ENCODE measurements around the gene RANBP6. TPM values are rescaled to one million over a fixed set of nuclear protein-coding genes. Genes with fewer than 3 reads are reported as not detected.

Gene RANBP6
- total RNA-seq, 1 donor from 2014 or later = 10.1 TPM

DNA sequence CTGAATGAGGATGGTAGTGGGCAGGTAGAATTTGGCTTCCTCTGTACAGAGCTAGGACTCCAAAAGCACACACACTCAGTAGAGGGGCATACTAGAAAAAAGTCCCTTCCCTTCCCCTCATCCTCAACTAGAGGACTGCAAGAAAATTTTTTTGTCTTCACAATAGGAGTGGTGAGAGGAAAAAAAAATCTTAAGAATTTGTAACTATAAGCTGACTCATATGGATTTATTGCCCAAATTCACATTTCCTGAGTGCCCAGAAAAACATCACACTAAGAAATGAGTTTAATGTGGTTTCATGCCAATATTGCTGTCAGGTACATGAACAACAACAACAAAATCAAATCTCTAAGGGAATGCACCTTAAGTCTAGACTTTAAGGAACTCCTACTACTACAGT is 43.7 kb downstream of the RANBP6 start:
- DNase-seq (ENCODE audit: extremely low spot score in 2 of 2) = no peak
- no peaks in the 10 kb centered on the region for H3K27me3 ChIP-seq
- TF ChIP-seq POLR2A (IDR thresholded peaks at IDR 0.05) (no peak), POLR2AphosphoS5 (IDR thresholded peaks at IDR 0.05; ENCODE audit: insufficient read depth in 1 of 2, low read depth in 1 of 2) (no peak)
- TF ChIP-seq, protein P1, sequence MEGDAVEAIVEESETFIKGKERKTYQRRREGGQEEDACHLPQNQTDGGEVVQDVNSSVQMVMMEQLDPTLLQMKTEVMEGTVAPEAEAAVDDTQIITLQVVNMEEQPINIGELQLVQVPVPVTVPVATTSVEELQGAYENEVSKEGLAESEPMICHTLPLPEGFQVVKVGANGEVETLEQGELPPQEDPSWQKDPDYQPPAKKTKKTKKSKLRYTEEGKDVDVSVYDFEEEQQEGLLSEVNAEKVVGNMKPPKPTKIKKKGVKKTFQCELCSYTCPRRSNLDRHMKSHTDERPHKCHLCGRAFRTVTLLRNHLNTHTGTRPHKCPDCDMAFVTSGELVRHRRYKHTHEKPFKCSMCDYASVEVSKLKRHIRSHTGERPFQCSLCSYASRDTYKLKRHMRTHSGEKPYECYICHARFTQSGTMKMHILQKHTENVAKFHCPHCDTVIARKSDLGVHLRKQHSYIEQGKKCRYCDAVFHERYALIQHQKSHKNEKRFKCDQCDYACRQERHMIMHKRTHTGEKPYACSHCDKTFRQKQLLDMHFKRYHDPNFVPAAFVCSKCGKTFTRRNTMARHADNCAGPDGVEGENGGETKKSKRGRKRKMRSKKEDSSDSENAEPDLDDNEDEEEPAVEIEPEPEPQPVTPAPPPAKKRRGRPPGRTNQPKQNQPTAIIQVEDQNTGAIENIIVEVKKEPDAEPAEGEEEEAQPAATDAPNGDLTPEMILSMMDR (IDR thresholded peaks at IDR 0.05) = no peak
- no peak overlapping the region for H3K4me3 ChIP-seq
- H3K4me1 ChIP-seq = peaks cover 5% of the 10 kb centered on the region
- intact Hi-C loops (cut with DNase I) = no loop called here
- H3K9me3 ChIP-seq = no peaks in the 10 kb centered on the region
- no peak overlapping the region for H3K27ac ChIP-seq
- H3K36me3 ChIP-seq = peaks cover 0 to 14% of the 10 kb centered on the region in 2 donors

Small RNA genes within 50 kb of the gene (microRNA-seq; reads per million reads assigned to microRNA genes)
- gene MIR4665 (ENCODE audit: borderline number of aligned reads, borderline replicate concordance) = not detected

Small RNA genes within 50 kb of the gene (small RNA-seq; reads per million reads assigned to genes)
- not detected for gene MIR4665

Other genes starting within 250 kb of the RANBP6 start
- 15.5 TPM for gene ERMP1, start 182.5 kb downstream of the RANBP6 start, total RNA-seq
- gene MLANA, start 124.7 kb downstream of the RANBP6 start, total RNA-seq = not detected
- gene IL33, start 200.2 kb upstream of the RANBP6 start, total RNA-seq = 35.4 TPM